Pancreas (tissue), 10 donors: ENCODE data around the gene NKD1. TPM values are rescaled to one million over a fixed set of nuclear protein-coding genes. Genes with fewer than 3 reads are reported as not detected.

ENCODE experiments used
- ATAC-seq, 4 donors: fragments of 200-7000 bp; cut with Tn5 transposase; one replicate each; pipeline versions ENCODE4 v1.8.0 to v1.9.1; 2020; ENCODE audit warnings: mild to moderate bottlenecking in 4 of 4, moderate library complexity in 4 of 4
- DNase-seq, 6 donors: peaks; one replicate each; pipeline ENCODE4 v3.0.0-alpha.2; 2020
- FAIRE-seq: peaks from 2 replicates; lab custom pipeline; 2012; peaks lifted over from hg19 to GRCh38; lab: Jason Lieb, UNC
- H3K27ac ChIP-seq, 4 donors: fragments of 200-600 bp; sonication (generic); 1 replicate in 3 of 4; 2 replicates in 1 of 4; pipeline versions ENCODE4 v1.5.0 to v1.8.0; 2020
- H3K27me3 ChIP-seq, 4 donors: fragments of 200-600 bp; one replicate each; pipeline ENCODE4 v1.8.0; 2021
- H3K36me3 ChIP-seq, 3 donors: fragments of 200-600 bp; sonication (generic) in 1 of 3; one replicate each; pipeline versions ENCODE4 v1.5.0 to v1.8.0; 2020 to 2021
- H3K4me1 ChIP-seq, 3 donors: fragments of 200-600 bp; one replicate each; pipeline ENCODE4 v1.8.0; 2021
- H3K4me3 ChIP-seq, 4 donors: fragments of 200-600 bp; sonication (generic) in 2 of 4; one replicate each; pipeline versions ENCODE4 v1.5.0 to v1.8.0; 2020 to 2021
- H3K9me3 ChIP-seq, 4 donors: fragments of 200-600 bp; one replicate each; pipeline ENCODE4 v1.8.0; 2021
- CTCF ChIP-seq, 4 donors: fragments of 200-600 bp; sonication (generic) in 3 of 4; IDR thresholded peaks; one replicate each; pipeline versions ENCODE4 v1.5.0 to v1.8.0; 2021; ENCODE audit warnings: antibody characterized with exemption in 4 of 4
- WGBS, 2 donors: extraction: QIAGEN DNeasy Blood & Tissue Kit; methylation state at CpG; one replicate each; pipeline ENCODE4 v1.1.7; 2013; 5-methylcytosine and 5-hydroxymethylcytosine counted together
- intact Hi-C, 3 donors: fragments of 100-400 bp; cut with DNase I; formaldehyde crosslinking; loops; one replicate each; pipeline versions ENCODE4 v1.11.1 to v1.14.2; 2022
- polyA plus RNA-seq, 2 donors: library from polyadenylated mRNA; stranded (reverse); fragments of 200-250 nt; gene quantifications; one replicate each; pipeline ENCODE4 v1.2.3, GENCODE V29; 2013
- total RNA-seq, 6 donors: library from RNA; stranded (reverse); fragmentation: NEBNext Ultra II Directional in 4 of 6; extraction: Animal tissue kit (Norgen Biotek cat#: 25700) in 4 of 6; gene quantifications; one replicate each; pipeline versions ENCODE4 v1.2.1 to v1.2.4, GENCODE V29; 2021 to 2023
- donor health status: healthy with polysubstance abuse.
- donor health status: DM: no; HTN: no; CAD: no; lungs with moderate emphysema.
- donor health status: DM: no; HTN: no; CAD: no.
- donor health status: control.
- donor health status: control.
- donor health status: Bipolar disorder and iron deficiency.
- donor health status: DM: yes; HTN: yes; CAD: no.
- donor health status: DM: no; HTN: no; CAD: no.
- donor health status: DM: no; HTN: no; CAD: no.
- donor health status: DM: yes; HTN: yes; CAD: no.

NKD1 gene
- total and polyA plus RNA-seq, 8 donors, result 0.45 to 5.8 (median 4.4) TPM

GRCh38 chr16:50566014-50566962, 18.1 kb downstream of the NKD1 start:
- Histone ChIP-seq H3K27ac (no peak overlapping the region), H3K4me1 (no peaks in the 10 kb centered on the region), H3K9me3 (no peaks in the 10 kb centered on the region), H3K27me3 (no peaks in the 10 kb centered on the region), H3K4me3 (no peak overlapping the region), H3K36me3 (no peaks in the 10 kb centered on the region)
- no peak for FAIRE-seq
- no peak for DNase-seq
- intact Hi-C loops, result no loop called here
- ATAC-seq, result no peak
- WGBS, 2 donors, result 87 to 88% methylated on average over 7 of the region's 7 CpGs
- no peak for TF ChIP-seq CTCF (IDR thresholded peaks at IDR 0.05)

GRCh38 chr16:50567651-50568050, 19.5 kb downstream of the NKD1 start:
- no peak for TF ChIP-seq CTCF (IDR thresholded peaks at IDR 0.05)
- H3K27me3 ChIP-seq, result no peaks in the 10 kb centered on the region
- H3K9me3 ChIP-seq, result no peaks in the 10 kb centered on the region
- no peak overlapping the region for H3K27ac ChIP-seq
- FAIRE-seq (no peak), DNase-seq (no peak), ATAC-seq (no peak)
- H3K4me1 ChIP-seq, result no peaks in the 10 kb centered on the region
- WGBS, 2 donors, result 84 to 88% methylated on average over 5 of the region's 5 CpGs
- H3K36me3 ChIP-seq, result no peaks in the 10 kb centered on the region
- H3K4me3 ChIP-seq, result no peak overlapping the region
- intact Hi-C loops, result no loop called here

- FAIRE-seq, result no peak
- H3K27ac ChIP-seq, result no peak overlapping the region
These were observed 20.1 kb downstream of the NKD1 start for GRCh38 chr16:50568187-50568815.

GRCh38 chr16:50570354-50570753, 22.2 kb downstream of the NKD1 start:
- intact Hi-C loops, result no loop called here
- FAIRE-seq (no peak), DNase-seq (no peak), ATAC-seq (no peak)
- no peaks in the 10 kb centered on the region for H3K9me3 ChIP-seq
- no peaks in the 10 kb centered on the region for H3K4me1 ChIP-seq
- no peak overlapping the region for H3K27ac ChIP-seq
- no peaks in the 10 kb centered on the region for H3K27me3 ChIP-seq
- no peak for TF ChIP-seq CTCF (IDR thresholded peaks at IDR 0.05)
- H3K36me3 ChIP-seq, result no peaks in the 10 kb centered on the region
- no peak overlapping the region for H3K4me3 ChIP-seq
- WGBS, 2 donors, result 85 to 89% methylated on average over 7 of the region's 7 CpGs

More at GRCh38 chr16:50568187-50568815, 20.1 kb downstream of the NKD1 start:
- WGBS, 2 donors, result 86 to 87% methylated on average over 9 of the region's 9 CpGs
- no peak for TF ChIP-seq CTCF (IDR thresholded peaks at IDR 0.05)
- no peak for DNase-seq
- intact Hi-C loops, result no loop called here
- Histone ChIP-seq H3K9me3 (no peaks in the 10 kb centered on the region), H3K4me1 (no peaks in the 10 kb centered on the region), H3K4me3 (no peak overlapping the region), H3K36me3 (no peaks in the 10 kb centered on the region), H3K27me3 (no peaks in the 10 kb centered on the region)
- no peak for ATAC-seq
